Thyroid gland (tissue), 4 donors: ENCODE data around the gene COQ7.

ENCODE experiments used
- CTCF ChIP-seq, 6 experiments: fragments of 200-600 bp in 3 of 6; fragments of 450-650 bp in 3 of 6; sonication (generic) in 3 of 6; IDR thresholded peaks; one replicate each; pipeline ENCODE4 v1.5.1; 2016 to 2019; ENCODE audit warnings: antibody characterized with exemption in 6 of 6, mild to moderate bottlenecking in 2 of 6, inconsistent platforms in 1 of 6, moderate library complexity in 1 of 6
- POLR2A ChIP-seq, 2 donors: fragments of 450-650 bp; IDR thresholded peaks; one replicate each; pipeline ENCODE4 v1.6.1; 2017; ENCODE audit warnings: antibody characterized with exemption in 2 of 2, mild to moderate bottlenecking in 2 of 2, moderate library complexity in 1 of 2

- TF ChIP-seq CTCF (IDR thresholded peaks at IDR 0.05) (no peak), POLR2A (IDR thresholded peaks at IDR 0.05) (no peak)
Observed at GRCh38 chr16:19085679-19086200, 18.3 kb downstream of the COQ7 start.
